Measurements from ENCODE around the gene ETNK2. TPM values are rescaled to one million over a fixed set of nuclear protein-coding genes. Genes with fewer than 3 reads are reported as not detected.

Gene ETNK2
- total and polyA plus RNA-seq, 2 of the 8 experiments (the other 6 are each of a cell fraction or from before 2014, with no cell fraction given) = 20.1 to 26.7 TPM

GRCh38 chr1:204196068-204196795, 44.4 kb upstream of the ETNK2 start, which contains the start of gene KISS1 (continued):
- TF ChIP-seq CHD7 (IDR thresholded peaks at IDR 0.05; ENCODE audit: insufficient replicate concordance, low read length) = no peak
- TF ChIP-seq CHD1 (IDR thresholded peaks at IDR 0.05; ENCODE audit: low read depth, low read length) = no peak
- no peak for TF ChIP-seq YY1 (IDR thresholded peaks at IDR 0.05; ENCODE audit: low read depth, low read length)
- TF ChIP-seq KDM5A (IDR thresholded peaks at IDR 0.05; ENCODE audit: low read length) = no peak
- TF ChIP-seq RBBP5 (IDR thresholded peaks at IDR 0.05; ENCODE audit: borderline replicate concordance, low read depth, low read length) = no peak
- TF ChIP-seq SIRT6 (IDR thresholded peaks at IDR 0.05; ENCODE audit: low read length) = no peak
- TF ChIP-seq FOSL1 (IDR thresholded peaks at IDR 0.05; ENCODE audit: insufficient read depth, low read depth, low read length) = no peak
- no peak for TF ChIP-seq HDAC6 (IDR thresholded peaks at IDR 0.05; ENCODE audit: low read depth, low read length)
- no peak for TF ChIP-seq ATF3 (IDR thresholded peaks at IDR 0.05; ENCODE audit: insufficient read depth, low read depth, low read length)
